Panc1 (cell line): ENCODE results near the gene LYSMD3. TPM values are rescaled to one million over a fixed set of nuclear protein-coding genes. Genes with fewer than 3 reads are reported as not detected.

Experiments used
- ATAC-seq: fragments of 200-7000 bp; cut with Tn5 transposase; 2 replicates; pipeline ENCODE4 v1.9.1; 2020; ENCODE audit warnings: mild to moderate bottlenecking, moderate library complexity
- BruUV-seq: library from RNA; stranded (reverse); fragments of 400-500 nt; replicated peaks from 2 replicates; lab custom pipeline; 2021; lab: Mats Ljungman, UMichigan
- CTCF ChIA-PET: fragments of 300-600 bp; sonication (Branson Sonifier 250); formaldehyde crosslinking; loops from one replicate; lab custom pipeline; 2022; ENCODE audit warnings: antibody characterized with exemption; lab: Charles Lee
- POLR2A ChIA-PET: fragments of 300-600 bp; sonication (Branson Sonifier 250); formaldehyde crosslinking; loops from one replicate; lab custom pipeline; 2022; ENCODE audit warnings: antibody characterized with exemption; lab: Charles Lee
- DNase-seq: peaks from one replicate; pipeline ENCODE4 v3.0.0-alpha.2; 2010; ENCODE audit warnings: low read depth, low spot score
- H3K27ac ChIP-seq: 2 replicates; pipeline ENCODE4 v1.5.1; 2011; ENCODE audit warnings: mild to moderate bottlenecking, low read length, inconsistent platforms
- H3K27me3 ChIP-seq: fragments of 200-500 bp; sonication (Bioruptor generic); 2 replicates; pipeline ENCODE4 v1.6.0; 2014; ENCODE audit warnings: low read length, inconsistent platforms; ENCODE audit not compliant: control insufficient read depth, insufficient read depth
- H3K36me3 ChIP-seq: fragments of 200-500 bp; sonication (Bioruptor generic); 2 replicates; pipeline ENCODE4 v1.5.1; 2014; ENCODE audit warnings: inconsistent platforms, mild to moderate bottlenecking, low read length, moderate library complexity; ENCODE audit not compliant: control insufficient read depth, insufficient read depth
- H3K4me1 ChIP-seq: 2 replicates; pipeline ENCODE4 v1.5.1; 2011; ENCODE audit warnings: inconsistent platforms, mild to moderate bottlenecking, low read length, moderate library complexity; ENCODE audit not compliant: control insufficient read depth, insufficient read depth
- H3K4me3 ChIP-seq, 2 experiments: 2 replicates each; pipeline ENCODE4 v1.5.1; 2011 to 2012; ENCODE audit warnings: low read depth in 2 of 2, low read length in 2 of 2, mild to moderate bottlenecking in 2 of 2, inconsistent platforms in 1 of 2, moderate library complexity in 1 of 2
- H3K9me3 ChIP-seq: fragments of 200-500 bp; sonication (Bioruptor generic); 2 replicates; pipeline ENCODE4 v1.5.1; 2014; ENCODE audit warnings: low read depth, mild to moderate bottlenecking, inconsistent platforms, low read length, moderate library complexity; ENCODE audit not compliant: control insufficient read depth, insufficient read depth
- CTCF ChIP-seq: fragments of 450-650 bp; IDR thresholded peaks from 2 replicates; pipeline ENCODE4 v1.5.1; 2017; ENCODE audit warnings: mild to moderate bottlenecking
- POLR2AphosphoS5 ChIP-seq: IDR thresholded peaks from 2 replicates; pipeline ENCODE4 v1.6.1; 2012; ENCODE audit warnings: mild to moderate bottlenecking, low read depth, low read length, moderate library complexity
- REST ChIP-seq, 2 experiments: IDR thresholded peaks; 2 replicates each; pipeline ENCODE4 v1.6.1; 2011 to 2012; ENCODE audit warnings: low read depth in 2 of 2, control low read depth in 1 of 2, low read length in 1 of 2, mild to moderate bottlenecking in 1 of 2, moderate library complexity in 1 of 2; ENCODE audit not compliant: insufficient read depth in 1 of 2
- SIN3A ChIP-seq: IDR thresholded peaks from 2 replicates; pipeline ENCODE4 v1.6.1; 2012; ENCODE audit warnings: low read depth, mild to moderate bottlenecking, low read length, moderate library complexity, borderline replicate concordance; ENCODE audit not compliant: insufficient read depth
- TCF7L2 ChIP-seq: IDR thresholded peaks from 2 replicates; pipeline ENCODE4 v1.6.1; 2011; ENCODE audit warnings: mild to moderate bottlenecking, low read depth, low read length, inconsistent platforms
- in situ Hi-C: cut with HindIII; loops from 2 replicates; pipeline ENCODE4 v1.10.0; 2016; ENCODE audit warnings: low sequenced_read_pairs, low pct_unique_long_range_greater_than_20kb
- intact Hi-C: fragments of 100-400 bp; cut with micrococcal nuclease; formaldehyde crosslinking; loops from one replicate; pipeline ENCODE4 v1.10.0; 2022; ENCODE audit not compliant: unreplicated experiment
- total RNA-seq: library from RNA; stranded (reverse); gene quantifications from one replicate; pipeline ENCODE4 v1.2.1, GENCODE V29; 2021; ENCODE audit not compliant: unreplicated experiment

Gene LYSMD3
- total RNA-seq, 1 experiment from 2014 or later, result 16.0 TPM

- CTCF ChIA-PET, result no interaction called here
- H3K4me1 ChIP-seq, result no peaks in the 10 kb centered on the region
- no peak overlapping the region for H3K4me3 ChIP-seq
- TF ChIP-seq POLR2AphosphoS5, result no peak
- no peak for TF ChIP-seq CTCF
- no peak for TF ChIP-seq TCF7L2
- TF ChIP-seq REST (IDR thresholded peaks at IDR 0.05; ENCODE audit: insufficient read depth in 1 of 2, low read depth in 2 of 2, low read length in 1 of 2), result no peak
- TF ChIP-seq SIN3A, result no peak
- POLR2A ChIA-PET, result no interaction called here
- no peak for ATAC-seq
- in situ Hi-C loops, result no loop called here
- intact Hi-C loops, result no loop called here
- H3K27ac ChIP-seq, result no peak overlapping the region
- BruUV-seq, result no TSS peak
- no peaks in the 10 kb centered on the region for H3K9me3 ChIP-seq
- no peak for DNase-seq
- peaks cover 22% of the 10 kb centered on the region; the same call in 1 of the 2 replicates for H3K36me3 ChIP-seq
- H3K27me3 ChIP-seq, result no peaks in the 10 kb centered on the region
These were observed 10.3 kb downstream of the LYSMD3 start for GRCh38 chr5:90519081-90519480.

- ChIA-PET POLR2A (no interaction called here), CTCF (no interaction called here)
- H3K27ac ChIP-seq, result no peak overlapping the region
- BruUV-seq, result no TSS peak
- H3K4me3 ChIP-seq, result no peak overlapping the region
- in situ Hi-C loops (no loop called here), intact Hi-C loops (no loop called here)
- DNase-seq (no peak), ATAC-seq (no peak)
- TF ChIP-seq TCF7L2 (no peak), CTCF (no peak), SIN3A (no peak), REST (IDR thresholded peaks at IDR 0.05; ENCODE audit: insufficient read depth in 1 of 2, low read depth in 2 of 2, low read length in 1 of 2) (no peak), POLR2AphosphoS5 (no peak)
- H3K9me3 ChIP-seq, result no peaks in the 10 kb centered on the region
- H3K4me1 ChIP-seq, result no peaks in the 10 kb centered on the region
- peaks cover 21% of the 10 kb centered on the region; the same call in 1 of the 2 replicates for H3K36me3 ChIP-seq
- H3K27me3 ChIP-seq, result no peaks in the 10 kb centered on the region
These were observed 10.7 kb downstream of the LYSMD3 start for GRCh38 chr5:90518661-90519060.
